Kidney epithelial cell (primary cell): ENCODE data around the gene PRDX6. TPM values are rescaled to one million over a fixed set of nuclear protein-coding genes. Genes with fewer than 3 reads are reported as not detected.

Experiments
- DNase-seq: peaks from one replicate; pipeline ENCODE4 v3.0.0-alpha.2; 2010; ENCODE audit warnings: low read depth
- H3K27me3 ChIP-seq: 2 replicates; pipeline ENCODE4 v1.6.0; 2011; ENCODE audit warnings: low read length; ENCODE audit not compliant: control insufficient read depth, insufficient read depth
- H3K36me3 ChIP-seq: 2 replicates; pipeline ENCODE4 v1.5.1; 2011; ENCODE audit warnings: low read length; ENCODE audit not compliant: control insufficient read depth, insufficient read depth
- H3K4me3 ChIP-seq: 2 replicates; pipeline ENCODE4 v1.5.1; 2011; ENCODE audit warnings: low read depth, mild to moderate bottlenecking, control low read depth, low read length
- CTCF ChIP-seq: IDR thresholded peaks from 2 replicates; pipeline ENCODE4 v1.5.1; 2011; ENCODE audit warnings: mild to moderate bottlenecking, moderate library complexity, low read length, control low read depth, inconsistent platforms; ENCODE audit not compliant: insufficient read depth, poor library complexity, severe bottlenecking
- total RNA-seq: library from RNA; depleted of rRNA; stranded (reverse); fragments of >200 nt; gene quantifications from 2 replicates; pipeline ENCODE4 v1.2.3, GENCODE V29; 2015

PRDX6 gene
- total RNA-seq, 1 donor from 2014 or later, result 187 TPM

- no peak for TF ChIP-seq CTCF
- no peaks in the 10 kb centered on the region for H3K36me3 ChIP-seq
- no peak overlapping the region for H3K4me3 ChIP-seq
- no peak for DNase-seq
- H3K27me3 ChIP-seq, result no peaks in the 10 kb centered on the region
Measured at GRCh38 chr1:173433751-173434326, 43.3 kb upstream of the PRDX6 start.

GRCh38 chr1:173436841-173437428 is 40.2 kb upstream of the PRDX6 start:
- DNase-seq, result no peak
- no peak for TF ChIP-seq CTCF
- no peaks in the 10 kb centered on the region for H3K27me3 ChIP-seq
- H3K4me3 ChIP-seq, result no peak overlapping the region
- H3K36me3 ChIP-seq, result no peaks in the 10 kb centered on the region

GRCh38 chr1:173438675-173439074 is 38.5 kb upstream of the PRDX6 start:
- Histone ChIP-seq H3K36me3 (no peaks in the 10 kb centered on the region), H3K27me3 (no peaks in the 10 kb centered on the region), H3K4me3 (no peak overlapping the region)
- TF ChIP-seq CTCF, result no peak
- no peak for DNase-seq

- H3K27me3 ChIP-seq, result no peaks in the 10 kb centered on the region
- no peak for DNase-seq
- no peak overlapping the region for H3K4me3 ChIP-seq
- TF ChIP-seq CTCF, result no peak
- H3K36me3 ChIP-seq, result no peaks in the 10 kb centered on the region
Measured at GRCh38 chr1:173440430-173440829, 36.7 kb upstream of the PRDX6 start.

GRCh38 chr1:173444757-173445156 is 32.4 kb upstream of the PRDX6 start:
- H3K36me3 ChIP-seq, result no peaks in the 10 kb centered on the region
- H3K27me3 ChIP-seq, result no peaks in the 10 kb centered on the region
- DNase-seq, result no peak
- no peak overlapping the region for H3K4me3 ChIP-seq
- TF ChIP-seq CTCF, result no peak

- no peak for TF ChIP-seq CTCF
- no peaks in the 10 kb centered on the region for H3K36me3 ChIP-seq
- no peaks in the 10 kb centered on the region for H3K27me3 ChIP-seq
- H3K4me3 ChIP-seq, result no peak overlapping the region
- DNase-seq, result no peak
Measured at GRCh38 chr1:173445164-173445563, 32.0 kb upstream of the PRDX6 start.
